OCI-LY7 (cell line): Measurements from ENCODE around the gene KCNG3. TPM values are rescaled to one million over a fixed set of nuclear protein-coding genes. Genes with fewer than 3 reads are reported as not detected.

Source experiments
- BruUV-seq: library from RNA; stranded (reverse); fragments of 400-500 nt; replicated peaks from 2 replicates; lab custom pipeline; 2021; lab: Mats Ljungman, UMichigan
- CTCF ChIA-PET: fragments of 300-600 bp; sonication (Branson Sonifier 250); formaldehyde crosslinking; loops from one replicate; lab custom pipeline; 2022; ENCODE audit warnings: antibody characterized with exemption; ENCODE audit not compliant: unreplicated experiment; lab: Charles Lee
- POLR2A ChIA-PET: fragments of 300-600 bp; sonication (Branson Sonifier 250); formaldehyde crosslinking; loops from one replicate; lab custom pipeline; 2022; ENCODE audit warnings: antibody characterized with exemption; lab: Charles Lee
- DNase-seq: peaks from one replicate; pipeline ENCODE4 v3.0.0-alpha.2; 2015; ENCODE audit warnings: low spot score
- H2AFZ ChIP-seq: fragments of 200-600 bp; sonication (generic), shearing (Covaris generic); 2 replicates; pipeline ENCODE4 v1.6.1; 2014; ENCODE audit warnings: mild to moderate bottlenecking, antibody characterized with exemption, low read length, moderate library complexity
- H3K27ac ChIP-seq: fragments of 200-600 bp; sonication (generic); 2 replicates; pipeline ENCODE4 v1.5.1; 2014; ENCODE audit warnings: mixed run types, low read depth, mild to moderate bottlenecking, moderate library complexity, low read length, inconsistent platforms; ENCODE audit not compliant: poor library complexity, severe bottlenecking
- H3K36me3 ChIP-seq: fragments of 200-600 bp; sonication (generic); 2 replicates; pipeline ENCODE4 v1.6.1; 2014; ENCODE audit warnings: mild to moderate bottlenecking, antibody characterized with exemption, low read length, moderate library complexity, mixed read lengths; ENCODE audit not compliant: insufficient read depth
- H3K4me1 ChIP-seq: fragments of 200-600 bp; sonication (generic); 2 replicates; pipeline ENCODE4 v1.5.1; 2014; ENCODE audit warnings: mild to moderate bottlenecking, low read length; ENCODE audit not compliant: insufficient read depth, poor library complexity, severe bottlenecking
- H3K4me2 ChIP-seq: fragments of 200-600 bp; sonication (generic); 2 replicates; pipeline ENCODE4 v1.6.1; 2014; ENCODE audit warnings: mild to moderate bottlenecking, low read length
- H3K4me3 ChIP-seq: fragments of 200-600 bp; sonication (generic); 2 replicates; pipeline ENCODE4 v1.5.1; 2014; ENCODE audit warnings: mild to moderate bottlenecking, low read depth, low read length; ENCODE audit not compliant: poor library complexity, severe bottlenecking
- H3K79me2 ChIP-seq: fragments of 200-600 bp; sonication (generic); 2 replicates; pipeline ENCODE4 v1.6.1; 2016; ENCODE audit warnings: low read depth, mild to moderate bottlenecking, low read length, moderate library complexity, mixed read lengths; ENCODE audit not compliant: insufficient read depth
- H3K9me2 ChIP-seq: fragments of 200-600 bp; sonication (generic); 2 replicates; pipeline ENCODE4 v1.6.1; 2016; ENCODE audit warnings: mild to moderate bottlenecking, low read length, mixed read lengths; ENCODE audit not compliant: insufficient read depth
- H3K9me3 ChIP-seq: fragments of 200-600 bp; sonication (generic); 2 replicates; pipeline ENCODE4 v1.6.1; 2014; ENCODE audit warnings: mild to moderate bottlenecking, mixed run types, low read length, mixed read lengths
- H4K20me1 ChIP-seq: fragments of 200-600 bp; sonication (generic); 2 replicates; pipeline ENCODE4 v1.6.1; 2014; ENCODE audit warnings: mild to moderate bottlenecking, antibody characterized with exemption, low read length, moderate library complexity, mixed read lengths; ENCODE audit not compliant: insufficient read depth
- CTCF ChIP-seq: fragments of 200-600 bp; sonication (generic); conservative IDR thresholded peaks from 2 replicates; pipeline ENCODE4 v1.5.1; 2014; ENCODE audit warnings: mild to moderate bottlenecking, antibody characterized with exemption, low read length, moderate library complexity, mixed read lengths
- EZH2phosphoT487 ChIP-seq: fragments of 200-600 bp; sonication (generic); IDR thresholded peaks from 2 replicates; pipeline ENCODE4 v1.6.1; 2018; ENCODE audit warnings: low read depth, borderline replicate concordance, mild to moderate bottlenecking, mixed run types, antibody characterized with exemption, low read length, moderate library complexity, mixed read lengths
- intact Hi-C: fragments of 100-400 bp; cut with micrococcal nuclease; formaldehyde crosslinking; loops from one replicate; pipeline ENCODE4 v1.10.0; 2022; ENCODE audit not compliant: unreplicated experiment
- total RNA-seq, 2 experiments: library from RNA; depleted of rRNA in 1 of 2; stranded (reverse); fragments of >200 nt in 1 of 2; shearing (Covaris generic) in 1 of 2; gene quantifications; 2 replicates each; pipeline ENCODE4 v1.2.3, GENCODE V29; 2014 to 2022

Gene KCNG3
- total RNA-seq, 2 experiments from 2014 or later, result 0.08 to 0.19 TPM

DNA sequence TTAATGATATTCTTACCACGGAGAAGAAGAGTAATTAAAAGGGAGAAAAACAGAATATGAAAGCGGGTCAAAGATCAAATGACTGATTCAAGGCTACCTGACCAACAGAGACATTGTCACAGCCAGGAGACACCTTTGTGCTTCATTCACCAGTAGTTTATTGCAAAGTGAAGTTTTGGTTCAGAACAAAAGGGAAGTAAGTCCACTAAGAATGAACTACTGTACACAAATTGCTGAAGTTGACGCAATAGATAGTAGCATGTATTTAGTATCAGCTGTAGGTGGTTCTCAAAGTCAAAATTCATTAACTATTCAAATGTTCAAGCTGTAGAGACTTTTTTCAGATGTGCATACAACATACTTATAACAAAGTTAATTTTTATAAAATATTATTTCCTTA, 68.1 kb downstream of the KCNG3 start:
- Histone ChIP-seq H3K4me3 (no peak overlapping the region), H3K4me2 (no peak overlapping the region), H3K4me1 (no peaks in the 10 kb centered on the region), H3K27ac (no peak overlapping the region), H3K79me2 (no peaks in the 10 kb centered on the region), H2AFZ (no peak overlapping the region), H3K36me3 (no peaks in the 10 kb centered on the region), H4K20me1 (no peaks in the 10 kb centered on the region), H3K9me3 (no peaks in the 10 kb centered on the region), H3K9me2 (no peaks in the 10 kb centered on the region)
- ChIA-PET CTCF (no interaction called here), POLR2A (no interaction called here)
- intact Hi-C loops, result no loop called here
- no TSS peak for BruUV-seq
- TF ChIP-seq CTCF (no peak), EZH2phosphoT487 (no peak)
- DNase-seq, result no peak

DNA sequence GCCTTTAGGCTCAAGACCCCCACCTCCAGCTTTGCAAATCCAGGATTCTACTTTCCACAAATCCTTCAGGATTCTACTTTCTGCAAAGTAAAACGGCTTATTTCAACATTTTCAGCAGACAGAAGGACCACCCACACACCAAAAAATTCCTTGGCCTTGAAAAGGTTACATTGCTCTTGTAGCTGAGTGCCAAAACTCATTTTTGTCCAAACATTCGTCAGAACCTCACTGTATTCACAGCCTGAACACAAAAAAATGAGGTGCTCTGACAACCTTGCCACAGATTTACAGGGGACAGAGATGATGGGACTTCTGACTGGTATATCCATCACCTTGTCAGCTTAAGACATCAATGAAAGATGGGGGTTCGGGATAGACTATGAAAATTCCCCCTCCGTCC, 69.7 kb downstream of the KCNG3 start:
- TF ChIP-seq EZH2phosphoT487 (no peak), CTCF (no peak)
- BruUV-seq, result no TSS peak
- no peak for DNase-seq
- POLR2A ChIA-PET, result no interaction called here
- Histone ChIP-seq H3K4me3 (no peak overlapping the region), H4K20me1 (no peaks in the 10 kb centered on the region), H3K4me1 (no peaks in the 10 kb centered on the region), H3K27ac (no peak overlapping the region), H3K9me3 (no peaks in the 10 kb centered on the region), H3K79me2 (no peaks in the 10 kb centered on the region), H2AFZ (no peak overlapping the region), H3K4me2 (no peak overlapping the region), H3K36me3 (no peaks in the 10 kb centered on the region), H3K9me2 (no peaks in the 10 kb centered on the region)
- CTCF ChIA-PET, result no interaction called here
- intact Hi-C loops, result no loop called here

DNA sequence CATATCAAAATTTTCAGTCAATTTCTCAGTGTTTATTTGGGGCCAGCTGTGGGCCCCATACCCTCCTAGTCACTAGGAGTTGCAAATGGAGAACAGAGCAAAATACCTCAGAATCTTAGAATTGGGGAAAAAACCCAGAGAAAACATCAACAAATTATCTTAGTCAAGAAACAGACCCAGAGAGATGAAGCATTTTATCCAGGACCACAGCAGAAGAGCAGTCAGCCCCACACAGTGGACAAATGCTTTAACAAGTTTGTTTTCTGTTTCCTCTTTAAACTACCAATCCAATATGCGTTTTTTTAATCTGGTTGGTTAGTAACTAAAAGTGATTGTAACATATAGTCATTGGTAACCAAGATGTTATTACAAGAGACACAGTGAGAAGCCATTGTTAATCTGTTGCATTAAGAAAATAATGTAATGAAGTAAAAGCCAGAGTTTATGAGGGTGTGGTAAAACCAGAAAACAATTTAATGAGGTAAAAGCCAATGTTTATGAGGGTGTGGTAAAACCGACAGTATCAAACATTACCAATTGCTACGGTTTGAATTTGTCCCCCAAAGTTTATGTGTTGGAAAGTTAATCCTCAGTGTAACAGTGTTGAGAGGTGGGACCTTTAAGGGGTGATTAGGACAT, 72.1 kb downstream of the KCNG3 start:
- no peaks in the 10 kb centered on the region for H3K79me2 ChIP-seq
- H3K4me3 ChIP-seq, result no peak overlapping the region
- no peaks in the 10 kb centered on the region for H3K9me3 ChIP-seq
- ChIA-PET POLR2A (no interaction called here), CTCF (no interaction called here)
- DNase-seq, result no peak
- TF ChIP-seq EZH2phosphoT487, result no peak
- TF ChIP-seq CTCF, result no peak
- H3K36me3 ChIP-seq, result no peaks in the 10 kb centered on the region
- H2AFZ ChIP-seq, result no peak overlapping the region
- no peaks in the 10 kb centered on the region for H4K20me1 ChIP-seq
- H3K4me2 ChIP-seq, result no peak overlapping the region
- intact Hi-C loops, result no loop called here
- no peaks in the 10 kb centered on the region for H3K4me1 ChIP-seq
- H3K27ac ChIP-seq, result no peak overlapping the region
- no peaks in the 10 kb centered on the region for H3K9me2 ChIP-seq
- BruUV-seq, result no TSS peak
